A204.1 (cell line): ENCODE measurements around the gene P2RY8.
"Not testable (repeated sequence)": the region's sequence is repeated elsewhere in the genome, so short reads cannot be mapped to it uniquely, and the experiment has no call there.

Source experiments
- FAIRE-seq: peaks from 2 replicates; lab custom pipeline; 2012; peaks lifted over from hg19 to GRCh38; lab: Jason Lieb, UNC

Gene P2RY8

DNA sequence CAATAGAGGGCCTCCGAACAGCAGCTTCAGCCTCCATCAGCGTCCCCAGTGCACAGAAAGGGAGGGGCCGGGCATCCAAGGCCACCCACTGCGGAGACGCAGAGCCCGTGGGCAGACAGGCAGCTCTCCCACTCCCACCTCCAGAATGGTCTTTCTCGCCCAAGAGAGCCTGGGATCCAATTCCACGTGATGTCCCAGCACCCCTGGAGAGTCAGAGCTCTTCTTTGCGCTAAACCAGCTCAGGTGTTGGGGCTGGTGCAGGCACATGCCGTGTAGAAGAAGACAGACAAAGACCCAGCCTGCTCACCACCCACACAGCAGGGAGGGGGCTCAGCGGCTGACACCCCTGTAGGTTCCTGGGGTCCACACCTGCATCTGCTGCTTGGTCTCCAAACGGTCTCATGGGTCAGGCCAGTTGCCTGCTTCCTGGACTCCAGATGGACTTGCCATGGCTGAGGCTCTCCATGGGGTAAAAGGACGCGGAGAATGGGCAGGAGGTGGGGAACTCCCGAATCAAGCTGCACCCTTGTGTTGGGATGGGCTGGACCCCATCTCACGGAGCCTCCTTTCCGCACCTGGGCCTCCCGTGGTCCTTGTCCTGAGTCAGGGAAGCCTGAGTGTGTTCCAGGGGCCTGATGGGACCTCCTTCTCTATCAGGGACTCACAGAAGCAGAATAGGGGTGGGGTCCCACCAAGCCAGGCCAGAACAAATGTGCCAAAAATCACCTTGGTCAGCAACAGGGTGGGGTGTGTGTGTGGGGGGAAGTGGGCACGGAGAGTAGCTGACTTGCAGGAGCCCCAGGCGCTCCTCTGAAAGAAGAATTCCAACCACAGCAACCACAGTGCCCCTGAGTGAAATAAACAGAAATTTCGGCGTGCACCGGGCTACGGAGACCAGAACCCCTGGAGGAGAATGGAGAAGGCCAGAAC lies 72.7 kb downstream of the P2RY8 start:
- no peak for FAIRE-seq

DNA sequence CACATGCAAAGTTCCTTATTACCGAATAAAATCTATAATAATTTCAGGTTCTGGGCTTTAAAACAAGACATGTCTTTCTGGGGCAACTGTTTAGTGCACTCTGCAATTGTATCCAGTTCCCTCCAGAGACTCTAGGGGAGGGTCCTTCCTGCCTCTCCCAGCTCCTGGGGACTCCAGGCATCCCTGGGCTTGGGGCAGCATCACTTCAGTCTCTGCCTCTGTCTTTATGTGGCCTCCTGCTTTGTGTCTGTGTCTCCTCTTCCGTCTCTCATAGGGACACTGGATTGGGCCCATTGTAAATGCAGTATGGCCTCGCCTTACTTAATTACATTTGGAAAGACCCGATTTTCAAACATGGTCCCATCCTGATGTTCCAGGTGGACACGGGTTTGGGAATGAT lies 73.4 kb downstream of the P2RY8 start:
- FAIRE-seq, result no peak

DNA sequence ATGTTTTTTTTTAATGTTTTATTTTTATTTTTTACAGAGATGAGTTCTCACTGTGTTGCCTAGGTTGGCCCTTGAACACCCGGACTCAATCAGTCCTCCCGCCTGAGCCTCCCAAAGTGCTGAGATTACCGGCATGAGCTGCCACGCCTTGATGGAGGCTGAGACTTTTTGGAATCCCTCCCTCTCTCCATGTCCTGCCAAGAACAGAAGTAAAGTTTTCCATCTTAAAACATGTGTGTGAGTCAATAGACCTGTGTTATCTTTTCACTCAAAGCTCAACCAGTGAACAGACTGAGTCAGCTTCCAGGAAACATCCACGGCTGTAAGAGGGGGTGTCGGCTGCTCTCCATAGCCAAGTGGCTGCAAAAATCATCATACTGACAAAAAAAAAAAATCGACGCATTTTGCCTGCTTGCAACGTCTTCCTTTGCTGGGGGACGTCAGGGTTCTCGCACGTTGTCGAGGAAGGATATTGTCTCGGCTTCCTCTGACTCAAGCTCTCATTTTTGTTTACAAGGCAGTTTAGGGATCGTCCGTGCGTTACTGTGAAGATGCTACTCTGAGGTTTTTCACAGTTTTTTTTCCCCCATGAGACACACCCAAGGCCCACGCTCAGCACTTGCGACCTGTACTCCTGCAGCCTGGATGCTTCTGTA lies 74.3 kb downstream of the P2RY8 start:
- FAIRE-seq, result no peak

DNA sequence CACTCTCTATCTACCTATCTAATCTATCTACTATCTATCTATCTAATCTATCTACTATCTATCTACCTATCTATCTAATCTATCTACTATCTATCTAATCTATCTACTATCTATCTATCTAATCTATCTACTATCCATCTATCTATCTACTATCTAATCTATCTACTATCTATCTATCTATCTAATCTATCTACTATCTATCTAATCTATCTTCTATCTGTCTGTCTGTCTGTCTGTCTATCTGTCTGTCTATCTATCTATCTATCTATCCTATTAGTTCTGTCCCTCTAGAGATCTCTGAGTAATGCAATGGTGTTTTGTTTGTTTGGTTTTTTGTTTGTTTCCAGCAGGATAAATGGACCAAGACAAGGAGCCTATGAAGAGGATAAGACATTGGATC lies 74.9 kb downstream of the P2RY8 start:
- peak; percentile 90 for FAIRE-seq

DNA sequence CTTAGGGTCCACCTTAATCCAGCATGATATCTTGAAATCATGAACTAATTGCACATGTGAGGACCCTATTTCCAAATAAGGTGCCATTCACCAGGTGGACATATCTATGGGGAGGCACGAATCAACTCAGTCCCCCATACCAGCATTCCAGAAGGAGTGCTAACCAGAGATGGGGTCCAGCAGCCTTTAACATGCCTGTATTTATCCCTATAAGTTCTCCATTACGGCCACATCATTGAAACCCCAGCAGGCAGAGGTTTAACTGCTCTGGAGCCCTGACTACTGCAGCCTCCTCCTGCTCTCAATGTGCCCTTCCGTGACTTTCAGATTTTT lies 81.1 kb downstream of the P2RY8 start:
- FAIRE-seq, result no peak

DNA sequence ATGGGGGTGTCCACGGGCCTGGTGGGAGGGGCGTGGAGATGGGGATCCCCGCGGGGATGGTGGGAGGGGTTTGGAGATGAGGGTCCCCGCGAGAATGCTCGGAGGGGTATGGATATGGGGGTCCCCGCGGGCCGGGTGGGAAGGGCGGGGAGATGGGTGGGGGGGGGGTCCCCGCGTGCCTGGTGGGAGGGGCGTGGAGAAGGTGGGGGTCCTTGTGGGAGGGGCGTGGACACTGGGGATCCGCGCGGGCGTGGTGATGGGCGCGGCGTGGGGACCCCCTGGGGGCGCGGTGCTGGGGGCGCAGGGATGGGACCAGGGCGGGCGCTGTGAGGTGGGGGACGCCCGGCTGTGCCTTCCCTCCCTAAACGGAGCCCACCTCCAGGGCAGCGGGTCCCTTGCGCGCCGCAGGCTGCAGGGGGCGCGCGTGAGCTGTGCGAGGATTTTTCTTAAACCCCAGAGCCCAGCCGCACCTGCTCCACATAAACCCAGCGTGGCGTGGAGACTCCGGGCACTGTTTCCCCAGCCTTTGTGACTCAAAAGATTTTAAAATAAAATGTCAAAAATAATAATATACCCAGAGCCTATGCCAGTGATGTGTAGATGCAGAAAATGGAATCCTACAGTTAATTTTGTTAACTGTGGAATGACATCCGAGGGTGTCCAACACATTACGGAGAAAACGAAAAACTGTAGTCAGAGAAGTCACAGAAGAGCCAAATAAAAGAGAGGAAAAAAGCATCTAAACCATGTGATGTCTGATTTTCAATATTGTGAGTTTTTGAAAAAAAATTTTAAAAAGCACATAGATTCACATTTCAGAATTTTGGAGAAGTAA lies 82.8 kb downstream of the P2RY8 start:
- FAIRE-seq, result no peak

DNA sequence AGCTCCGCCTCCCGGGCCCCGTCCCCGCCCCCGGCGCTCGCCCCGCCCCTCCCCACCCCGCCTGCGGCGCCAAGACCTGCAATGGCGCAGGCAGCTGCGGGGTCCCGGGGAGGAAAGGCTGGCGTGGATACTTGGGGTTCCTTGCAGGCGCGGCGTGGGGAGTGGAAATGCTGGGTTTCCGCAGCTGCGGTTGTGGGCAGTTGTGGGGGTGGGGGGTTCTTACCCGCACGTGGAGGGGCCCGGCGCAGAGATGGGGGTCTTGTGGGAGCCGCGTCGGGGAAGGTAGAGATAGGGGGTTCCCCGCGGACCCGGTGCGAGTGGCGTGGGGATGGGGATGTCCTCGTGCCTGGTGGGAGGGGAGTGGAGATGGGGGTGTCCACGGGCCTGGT lies 83.6 kb downstream of the P2RY8 start:
- no peak for FAIRE-seq

DNA sequence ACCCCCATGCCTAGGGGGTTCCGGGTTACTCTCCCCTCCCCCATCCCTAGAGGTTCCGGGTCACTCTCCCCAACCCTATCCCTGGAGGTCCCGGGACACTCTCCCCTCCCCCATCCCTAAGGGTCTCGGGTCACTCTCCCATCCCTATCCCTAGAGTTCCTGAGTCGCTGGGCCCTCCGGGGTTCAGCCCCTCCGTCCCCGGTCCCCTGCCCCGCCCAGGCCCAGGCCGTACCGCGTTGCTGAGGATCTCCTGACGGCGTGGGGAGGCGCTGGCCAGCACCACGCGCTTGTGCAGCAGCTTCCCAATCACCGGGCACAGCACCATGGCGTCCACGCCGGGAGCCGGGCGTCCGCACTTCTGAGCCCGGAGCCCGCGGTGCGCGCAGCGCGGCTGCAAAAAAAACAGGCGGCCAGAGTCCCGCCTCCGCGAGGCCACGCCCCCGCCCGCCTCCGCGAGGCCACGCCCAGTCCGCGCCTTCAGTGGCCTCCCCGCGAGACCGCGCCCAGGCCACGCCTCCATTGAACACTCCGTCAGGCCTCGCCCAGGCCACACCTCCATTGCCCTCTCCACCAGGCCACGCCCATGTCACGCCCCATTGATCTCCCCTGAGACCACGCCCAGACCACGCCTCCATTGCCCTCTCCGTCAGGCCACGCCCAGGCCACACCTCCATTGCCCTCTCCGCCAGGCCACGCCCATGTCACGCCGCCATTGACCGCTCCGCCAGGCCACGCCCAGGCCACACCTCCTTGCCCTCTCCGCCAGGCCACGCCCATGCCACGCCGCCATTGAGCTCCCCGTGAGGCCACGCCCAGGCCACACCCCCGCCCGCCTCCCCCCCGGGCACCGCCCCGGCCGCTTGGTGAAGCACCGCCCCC lies 84.2 kb downstream of the P2RY8 start, which contains the start of gene ASMTL:
TSS of gene ASMTL (minus strand) at position 394 of the 879 bp plus-strand sequence. CDS start at position 325, 69 bp downstream.
- FAIRE-seq, result peak; percentile 91

DNA sequence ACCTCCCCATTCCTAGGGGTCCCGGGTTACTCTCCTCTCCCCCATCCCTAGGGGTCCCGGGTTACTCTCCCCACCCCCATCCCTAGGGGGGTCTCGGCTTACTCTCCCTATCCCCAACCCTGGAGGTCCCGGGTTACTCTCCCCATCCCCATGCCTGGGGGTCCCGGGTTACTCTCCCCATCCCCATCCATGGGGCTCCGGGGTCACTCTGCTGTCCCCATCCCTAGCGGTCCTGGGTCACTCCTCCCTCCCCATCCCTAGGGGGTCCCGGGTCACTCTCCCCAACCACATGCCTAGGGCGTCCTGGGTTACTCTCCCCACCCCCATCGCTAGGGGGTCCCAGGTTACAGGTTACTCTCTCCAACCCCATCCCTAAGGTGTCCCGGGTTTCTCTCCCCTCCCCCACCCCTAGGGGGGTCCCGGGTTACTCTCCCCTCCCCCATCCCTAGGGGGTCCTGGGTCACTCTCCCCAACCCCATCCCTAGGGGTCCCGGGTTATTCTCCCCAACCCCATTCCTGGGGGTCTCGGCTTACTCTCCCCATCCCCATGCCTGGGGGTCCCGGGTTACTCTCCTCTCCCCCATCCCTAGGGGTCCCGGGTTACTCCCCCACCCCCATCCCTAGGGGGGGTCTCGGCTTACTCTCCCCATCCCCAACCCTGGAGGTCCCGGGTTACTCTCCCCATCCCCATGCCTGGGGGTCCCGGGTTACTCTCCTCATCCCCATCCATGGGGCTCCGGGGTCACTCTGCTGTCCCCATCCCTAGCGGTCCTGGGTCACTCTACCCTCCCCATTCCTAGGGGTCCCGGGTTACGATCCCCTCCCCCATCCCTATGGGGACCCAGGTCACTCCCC lies 85.1 kb downstream of the P2RY8 start:
- no peak for FAIRE-seq

DNA sequence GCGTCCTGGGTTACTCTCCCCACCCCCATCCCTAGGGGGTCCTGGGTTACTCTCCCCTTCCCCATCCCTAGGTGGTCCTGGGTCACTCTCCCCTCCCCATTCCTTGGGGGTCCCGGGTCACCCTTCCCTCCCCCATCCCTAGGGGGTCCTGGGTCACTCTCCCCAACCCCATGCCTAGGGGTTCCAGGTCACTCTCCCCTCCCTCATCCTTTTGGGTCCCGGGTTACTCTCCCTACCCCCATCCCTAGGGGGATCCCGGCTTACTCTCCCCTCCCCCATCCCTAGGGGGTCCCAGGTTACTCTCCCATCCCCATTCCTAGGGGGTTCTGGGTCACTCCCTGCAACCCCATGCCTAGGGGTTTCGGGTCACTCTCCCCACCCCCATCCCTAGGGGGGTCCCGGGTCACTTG lies 85.7 kb downstream of the P2RY8 start:
- no peak for FAIRE-seq

DNA sequence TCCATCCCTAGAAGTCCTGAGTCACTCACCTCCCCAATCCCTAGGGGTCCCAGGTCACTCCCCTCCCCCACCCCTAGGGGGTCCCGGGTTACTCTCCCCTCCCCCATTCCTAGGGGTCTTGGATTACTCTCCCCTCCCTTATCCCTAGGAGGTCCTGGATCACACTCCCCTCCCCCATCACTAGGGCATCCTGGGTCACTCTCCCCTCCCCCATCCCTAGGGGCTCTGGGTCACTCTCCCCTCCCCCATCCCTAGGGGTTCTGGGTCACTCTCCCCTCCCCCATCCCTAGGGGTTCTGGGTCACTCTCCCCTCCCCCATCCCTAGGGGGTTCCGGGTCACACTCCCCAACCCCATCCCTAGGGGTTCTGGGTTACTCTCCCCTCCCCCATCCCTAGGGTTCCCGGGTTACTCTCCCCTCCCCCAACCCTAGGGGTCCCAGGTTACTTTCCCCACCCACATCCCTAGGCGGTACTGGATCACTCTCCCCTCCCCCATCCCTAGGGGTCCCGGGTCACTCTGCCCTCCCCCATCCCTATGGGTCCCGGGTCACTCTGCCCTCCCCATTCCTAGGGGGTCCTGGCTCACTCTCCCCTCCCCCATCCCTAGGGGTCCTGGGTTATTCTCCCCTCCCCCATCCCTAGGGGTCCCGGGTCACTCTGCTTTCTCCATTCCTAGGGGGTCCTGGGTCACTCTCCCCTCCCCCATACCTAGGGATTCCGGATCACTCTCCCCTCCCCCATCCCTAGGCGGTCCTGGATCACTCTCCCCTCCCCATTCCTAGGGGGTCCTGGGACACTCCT lies 86.4 kb downstream of the P2RY8 start:
- no peak for FAIRE-seq

DNA sequence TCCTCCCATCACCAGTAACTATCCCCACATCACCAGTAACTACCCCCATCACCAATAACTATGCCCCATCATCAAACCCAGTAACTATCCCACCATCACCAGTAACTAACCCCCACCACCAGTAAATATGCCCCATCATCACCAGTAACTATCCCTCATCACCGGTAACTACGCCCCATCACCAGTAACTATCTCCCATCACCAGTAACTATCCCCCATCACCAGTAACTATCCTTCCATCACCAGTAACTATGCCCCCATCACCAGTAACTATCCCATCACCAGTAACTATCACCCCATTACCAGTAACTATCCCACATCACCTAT lies 87.2 kb downstream of the P2RY8 start:
- no peak for FAIRE-seq

DNA sequence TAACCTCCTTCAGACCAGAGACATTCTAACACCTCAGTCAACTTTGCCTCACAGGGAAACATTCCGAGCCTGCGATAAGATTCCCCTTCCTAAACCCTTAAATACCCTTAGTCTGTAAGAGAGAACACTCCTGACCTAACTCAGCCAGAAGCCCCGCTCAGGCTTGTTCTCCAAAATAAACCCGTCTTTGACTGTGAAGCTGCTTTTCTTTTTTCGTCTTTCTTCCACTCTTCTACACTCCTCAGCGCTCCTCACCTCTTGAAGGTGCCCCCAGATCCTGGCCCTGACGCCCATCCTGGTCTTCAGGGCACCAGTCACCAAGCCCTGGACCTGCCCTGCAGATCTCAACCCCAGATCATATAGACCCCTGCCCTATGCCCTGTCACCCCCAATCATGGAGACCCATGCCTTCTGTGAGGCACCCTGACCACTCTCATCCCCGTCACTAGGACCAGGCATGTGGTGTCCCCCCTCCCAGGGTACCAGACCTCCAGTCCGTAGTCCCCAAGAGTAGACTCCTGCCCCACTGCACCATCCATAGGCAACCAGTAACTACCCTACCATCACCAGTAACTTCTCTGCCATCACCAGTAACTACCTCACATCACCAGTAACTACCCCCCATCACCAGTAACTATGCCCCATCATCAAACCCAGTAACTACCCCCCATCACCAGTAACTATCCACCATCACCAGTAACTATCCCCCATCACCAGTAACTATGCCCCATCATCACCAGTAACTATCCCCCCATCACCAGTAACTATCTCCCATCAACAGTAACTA lies 87.8 kb downstream of the P2RY8 start:
- no peak for FAIRE-seq

DNA sequence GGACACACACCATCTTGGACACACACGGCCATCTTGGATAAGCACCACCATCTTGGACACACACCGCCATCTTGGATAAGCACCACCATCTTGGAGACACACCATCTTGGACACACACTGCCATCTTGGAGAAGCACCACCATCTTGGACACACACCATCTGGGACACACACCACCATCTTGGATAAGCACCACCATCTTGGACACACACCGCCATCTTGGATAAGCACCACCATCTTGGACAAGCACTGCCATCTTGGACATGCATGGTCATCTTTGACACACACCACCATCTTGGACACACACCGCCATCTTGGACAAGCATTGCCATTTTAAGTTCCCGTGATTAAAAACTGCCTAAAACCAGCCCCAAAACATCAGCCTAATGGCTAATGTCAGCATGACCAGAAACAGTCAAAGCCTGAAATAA lies 88.4 kb downstream of the P2RY8 start:
- FAIRE-seq, result not testable (repeated sequence)

DNA sequence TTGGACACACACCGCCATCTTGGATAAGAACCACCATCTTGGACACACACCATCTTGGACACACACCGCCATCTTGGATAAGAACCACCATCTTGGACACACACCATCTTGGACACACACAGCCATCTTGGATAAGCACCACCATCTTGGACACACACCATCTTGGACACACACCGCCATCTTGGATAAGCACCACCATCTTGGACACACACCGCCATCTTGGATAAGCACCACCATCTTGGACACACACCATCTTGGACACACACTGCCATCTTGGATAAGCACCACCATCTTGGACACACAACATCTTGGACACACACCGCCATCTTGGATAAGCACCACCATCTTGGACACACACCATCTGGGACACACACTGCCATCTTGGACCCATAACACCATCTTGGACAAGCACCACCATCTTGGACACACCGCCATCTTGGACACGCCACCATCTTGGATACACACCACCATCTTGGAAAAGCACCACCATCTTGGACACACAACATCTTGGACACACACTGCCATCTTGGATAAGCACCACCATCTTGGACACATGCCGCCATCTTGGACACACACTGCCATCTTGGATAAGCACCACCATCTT lies 88.9 kb downstream of the P2RY8 start:
- not testable (repeated sequence) for FAIRE-seq

DNA sequence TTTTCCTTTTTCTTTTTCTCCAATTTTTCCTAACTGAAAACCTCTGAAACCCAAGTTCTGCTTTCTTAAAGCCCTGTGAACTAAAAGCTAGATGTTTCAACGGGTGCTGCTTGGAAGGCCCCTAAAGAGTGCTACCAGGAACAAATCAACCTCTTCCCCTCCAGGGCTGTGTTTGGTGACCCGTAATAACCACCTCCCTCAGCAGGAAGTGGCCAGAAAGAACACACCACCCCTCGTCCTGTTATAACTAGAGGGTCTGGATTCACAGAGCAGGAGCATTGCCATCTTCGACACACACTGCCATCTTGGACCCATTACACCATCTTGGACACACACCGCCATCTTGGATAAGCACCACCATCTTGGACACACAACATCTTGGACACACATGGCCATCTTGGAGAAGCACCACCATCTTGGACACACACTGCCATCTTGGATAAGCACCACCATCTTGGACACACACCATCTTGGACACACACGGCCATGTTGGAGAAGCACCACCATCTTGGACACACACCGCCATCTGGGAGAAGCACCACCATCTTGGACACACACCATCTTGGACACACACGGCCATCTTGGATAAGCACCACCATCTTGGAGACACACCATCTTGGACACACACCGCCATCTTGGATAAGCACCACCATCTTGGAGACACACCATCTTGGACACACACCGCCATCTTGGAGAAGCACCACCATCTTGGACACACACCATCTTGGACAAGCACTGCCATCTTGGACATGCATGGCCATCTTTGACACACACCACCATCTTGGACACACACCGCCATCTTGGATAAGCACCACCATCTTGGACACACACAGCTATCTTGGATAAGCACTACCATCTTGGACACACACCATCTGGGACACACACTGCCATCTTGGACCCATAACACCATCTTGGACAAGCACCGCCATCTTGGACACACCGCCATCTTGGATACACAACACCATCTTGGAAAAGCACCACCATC lies 89.7 kb downstream of the P2RY8 start:
- not testable (repeated sequence) for FAIRE-seq
